Sigmoid colon (tissue), 7 donors: ENCODE measurements around the gene MAST4. TPM values are rescaled to one million over a fixed set of nuclear protein-coding genes. Genes with fewer than 3 reads are reported as not detected.

Source experiments
- DNase-seq: peaks from one replicate; pipeline ENCODE4 v3.0.0-alpha.2; 2019
- H3K27ac ChIP-seq, 4 donors: fragments of 200-600 bp; sonication (generic); one replicate each; pipeline ENCODE4 v1.5.1; 2016 to 2019; ENCODE audit warnings: mild to moderate bottlenecking in 1 of 4
- H3K27me3 ChIP-seq, 3 donors: fragments of 200-600 bp; sonication (generic); one replicate each; pipeline ENCODE4 v1.5.1; 2019; ENCODE audit warnings: mild to moderate bottlenecking in 1 of 3
- H3K36me3 ChIP-seq, 4 donors: fragments of 200-600 bp; sonication (generic); one replicate each; pipeline ENCODE4 v1.5.1; 2016 to 2019
- H3K4me1 ChIP-seq, 4 donors: fragments of 200-600 bp; sonication (generic); one replicate each; pipeline ENCODE4 v1.5.1; 2017 to 2019
- H3K4me3 ChIP-seq, 4 donors: fragments of 200-600 bp; sonication (generic); one replicate each; pipeline ENCODE4 v1.5.1; 2017 to 2019; ENCODE audit warnings: mild to moderate bottlenecking in 2 of 4, moderate library complexity in 1 of 4
- H3K9me3 ChIP-seq, 4 donors: fragments of 200-600 bp in 3 of 4; sonication (generic) in 3 of 4; one replicate each; pipeline versions ENCODE4 v1.5.1 to v1.6.1; 2013 to 2019
- CTCF ChIP-seq, 4 experiments: fragments of 450-650 bp in 3 of 4; fragments of 200-600 bp in 1 of 4; IDR thresholded peaks; one replicate each; pipeline ENCODE4 v1.5.1; 2016 to 2019; ENCODE audit warnings: antibody characterized with exemption in 4 of 4, mild to moderate bottlenecking in 3 of 4, moderate library complexity in 2 of 4
- EP300 ChIP-seq, 4 donors: sonication (generic); formaldehyde crosslinking; IDR thresholded peaks; one replicate each; pipeline ENCODE4 v1.6.1; 2017; ENCODE audit warnings: antibody characterized with exemption in 4 of 4
- POLR2A ChIP-seq, 2 donors: fragments of 450-650 bp; IDR thresholded peaks; one replicate each; pipeline ENCODE4 v1.6.1; 2016; ENCODE audit warnings: antibody characterized with exemption in 2 of 2, mild to moderate bottlenecking in 2 of 2, moderate library complexity in 2 of 2
- POLR2AphosphoS5 ChIP-seq, 4 donors: sonication (generic); formaldehyde crosslinking; IDR thresholded peaks; one replicate each; pipeline ENCODE4 v1.6.1; 2017; ENCODE audit warnings: antibody characterized with exemption in 4 of 4
- WGBS, 2 donors: extraction: QIAGEN DNeasy Blood & Tissue Kit; methylation state at CpG; one replicate each; pipeline ENCODE4 v1.1.7; 2013; 5-methylcytosine and 5-hydroxymethylcytosine counted together
- intact Hi-C: fragments of 100-400 bp; cut with DNase I; formaldehyde crosslinking; loops from one replicate; pipeline ENCODE4 v1.15.1; 2023
- polyA plus RNA-seq, 3 donors: library from polyadenylated mRNA; stranded (reverse); fragments of 200-250 nt; gene quantifications; one replicate each; pipeline ENCODE4 v1.2.3, GENCODE V29; 2013
- total RNA-seq, 4 donors: library from RNA; depleted of rRNA; stranded (reverse); fragments of >200 nt; gene quantifications; one replicate each; pipeline ENCODE4 v1.1.0, GENCODE V29; 2016
- donor health status: healthy with polysubstance abuse.
- donor health status: Bipolar disorder and iron deficiency.
- donor health status: healthy.

MAST4 gene
- total and polyA plus RNA-seq, 7 donors = 1.6 to 30.7 (median 15.7) TPM

- H3K27me3 ChIP-seq = no peaks in the 10 kb centered on the region
- no peak overlapping the region for H3K27ac ChIP-seq
- H3K4me3 ChIP-seq = no peak overlapping the region
- 69 to 83% methylated on average over 9 of the region's 9 CpGs for WGBS, 2 donors
- no peak for DNase-seq
- no peaks in the 10 kb centered on the region for H3K9me3 ChIP-seq
- TF ChIP-seq CTCF (IDR thresholded peaks at IDR 0.05) (peak in 2 of 4 experiments; percentile 12 to 14), POLR2A (IDR thresholded peaks at IDR 0.05) (no peak)
- no peaks in the 10 kb centered on the region for H3K36me3 ChIP-seq
- intact Hi-C loops = no loop called here
- H3K4me1 ChIP-seq = no peaks in the 10 kb centered on the region
Observed at GRCh38 chr5:66796305-66797292, 200.4 kb downstream of the MAST4 start.

- Histone ChIP-seq H3K27ac (no peak overlapping the region), H3K4me3 (no peak overlapping the region), H3K27me3 (no peaks in the 10 kb centered on the region), H3K4me1 (no peaks in the 10 kb centered on the region), H3K9me3 (no peaks in the 10 kb centered on the region), H3K36me3 (no peaks in the 10 kb centered on the region)
- no peak for DNase-seq
- TF ChIP-seq CTCF (IDR thresholded peaks at IDR 0.05) = no peak
- TF ChIP-seq POLR2AphosphoS5 (IDR thresholded peaks at IDR 0.05) = no peak
- no peak for TF ChIP-seq POLR2A (IDR thresholded peaks at IDR 0.05)
- no peak for TF ChIP-seq EP300 (IDR thresholded peaks at IDR 0.05)
- intact Hi-C loops = no loop called here
- WGBS, 2 donors = 73 to 84% methylated on average over 3 of the region's 3 CpGs
Observed at GRCh38 chr5:66802941-66803340, 206.7 kb downstream of the MAST4 start.

- H3K36me3 ChIP-seq = no peaks in the 10 kb centered on the region
- no peaks in the 10 kb centered on the region for H3K27me3 ChIP-seq
- no peaks in the 10 kb centered on the region for H3K9me3 ChIP-seq
- TF ChIP-seq EP300 (IDR thresholded peaks at IDR 0.05) (no peak), POLR2A (IDR thresholded peaks at IDR 0.05) (no peak), POLR2AphosphoS5 (IDR thresholded peaks at IDR 0.05) (no peak)
- 69 to 83% methylated on average over 8 of the region's 8 CpGs for WGBS, 2 donors
- intact Hi-C loops = no loop called here
- H3K4me3 ChIP-seq = no peak overlapping the region
- H3K27ac ChIP-seq = no peak overlapping the region
- DNase-seq = no peak
- no peaks in the 10 kb centered on the region for H3K4me1 ChIP-seq
Observed at GRCh38 chr5:66805514-66806430, 209.6 kb downstream of the MAST4 start.

- DNase-seq = no peak
- 51 to 75% methylated on average over 5 of the region's 5 CpGs for WGBS, 2 donors
- H3K9me3 ChIP-seq = no peaks in the 10 kb centered on the region
- H3K4me3 ChIP-seq = no peak overlapping the region
- H3K27me3 ChIP-seq = no peaks in the 10 kb centered on the region
- intact Hi-C loops = no loop called here
- H3K4me1 ChIP-seq = no peaks in the 10 kb centered on the region
- no peaks in the 10 kb centered on the region for H3K36me3 ChIP-seq
- no peak for TF ChIP-seq POLR2AphosphoS5 (IDR thresholded peaks at IDR 0.05)
- TF ChIP-seq POLR2A (IDR thresholded peaks at IDR 0.05) = no peak
- TF ChIP-seq CTCF (IDR thresholded peaks at IDR 0.05) = no peak
- TF ChIP-seq EP300 (IDR thresholded peaks at IDR 0.05) = no peak
- no peak overlapping the region for H3K27ac ChIP-seq
Observed at GRCh38 chr5:66807743-66808142, 211.6 kb downstream of the MAST4 start.

GRCh38 chr5:66808663-66809062 lies 212.5 kb downstream of the MAST4 start:
- TF ChIP-seq POLR2AphosphoS5 (IDR thresholded peaks at IDR 0.05) (no peak), CTCF (IDR thresholded peaks at IDR 0.05) (no peak), EP300 (IDR thresholded peaks at IDR 0.05) (no peak), POLR2A (IDR thresholded peaks at IDR 0.05) (no peak)
- Histone ChIP-seq H3K9me3 (no peaks in the 10 kb centered on the region), H3K27me3 (no peaks in the 10 kb centered on the region), H3K4me3 (no peak overlapping the region), H3K4me1 (peaks cover 0 to 2% (median 0%) of the 10 kb centered on the region in 4 donors), H3K27ac (no peak overlapping the region), H3K36me3 (no peaks in the 10 kb centered on the region)
- WGBS, 2 donors = 87 to 94% methylated on average over 6 of the region's 6 CpGs
- intact Hi-C loops = no loop called here
- DNase-seq = no peak
